Sigmoid colon (tissue), 7 donors: ENCODE results near the gene NRGN. TPM values are rescaled to one million over a fixed set of nuclear protein-coding genes. Genes with fewer than 3 reads are reported as not detected.

Experiments
- DNase-seq: peaks from one replicate; pipeline ENCODE4 v3.0.0-alpha.2; 2019
- H3K27ac ChIP-seq, 4 donors: fragments of 200-600 bp; sonication (generic); one replicate each; pipeline ENCODE4 v1.5.1; 2016 to 2019; ENCODE audit warnings: mild to moderate bottlenecking in 1 of 4
- H3K27me3 ChIP-seq, 3 donors: fragments of 200-600 bp; sonication (generic); one replicate each; pipeline ENCODE4 v1.5.1; 2019; ENCODE audit warnings: mild to moderate bottlenecking in 1 of 3
- H3K36me3 ChIP-seq, 4 donors: fragments of 200-600 bp; sonication (generic); one replicate each; pipeline ENCODE4 v1.5.1; 2016 to 2019
- H3K4me1 ChIP-seq, 4 donors: fragments of 200-600 bp; sonication (generic); one replicate each; pipeline ENCODE4 v1.5.1; 2017 to 2019
- H3K4me3 ChIP-seq, 4 donors: fragments of 200-600 bp; sonication (generic); one replicate each; pipeline ENCODE4 v1.5.1; 2017 to 2019; ENCODE audit warnings: mild to moderate bottlenecking in 2 of 4, moderate library complexity in 1 of 4
- H3K9me3 ChIP-seq, 4 donors: fragments of 200-600 bp in 3 of 4; sonication (generic) in 3 of 4; one replicate each; pipeline versions ENCODE4 v1.5.1 to v1.6.1; 2013 to 2019
- CTCF ChIP-seq, 4 experiments: fragments of 450-650 bp in 3 of 4; fragments of 200-600 bp in 1 of 4; IDR thresholded peaks; one replicate each; pipeline ENCODE4 v1.5.1; 2016 to 2019; ENCODE audit warnings: antibody characterized with exemption in 4 of 4, mild to moderate bottlenecking in 3 of 4, moderate library complexity in 2 of 4
- EP300 ChIP-seq, 4 donors: sonication (generic); formaldehyde crosslinking; IDR thresholded peaks; one replicate each; pipeline ENCODE4 v1.6.1; 2017; ENCODE audit warnings: antibody characterized with exemption in 4 of 4
- POLR2A ChIP-seq, 2 donors: fragments of 450-650 bp; IDR thresholded peaks; one replicate each; pipeline ENCODE4 v1.6.1; 2016; ENCODE audit warnings: antibody characterized with exemption in 2 of 2, mild to moderate bottlenecking in 2 of 2, moderate library complexity in 2 of 2
- POLR2AphosphoS5 ChIP-seq, 4 donors: sonication (generic); formaldehyde crosslinking; IDR thresholded peaks; one replicate each; pipeline ENCODE4 v1.6.1; 2017; ENCODE audit warnings: antibody characterized with exemption in 4 of 4
- WGBS, 2 donors: extraction: QIAGEN DNeasy Blood & Tissue Kit; methylation state at CpG; one replicate each; pipeline ENCODE4 v1.1.7; 2013; 5-methylcytosine and 5-hydroxymethylcytosine counted together
- intact Hi-C: fragments of 100-400 bp; cut with DNase I; formaldehyde crosslinking; loops from one replicate; pipeline ENCODE4 v1.15.1; 2023
- polyA plus RNA-seq, 3 donors: library from polyadenylated mRNA; stranded (reverse); fragments of 200-250 nt; gene quantifications; one replicate each; pipeline ENCODE4 v1.2.3, GENCODE V29; 2013
- total RNA-seq, 4 donors: library from RNA; depleted of rRNA; stranded (reverse); fragments of >200 nt; gene quantifications; one replicate each; pipeline ENCODE4 v1.1.0, GENCODE V29; 2016
- donor health status: healthy with polysubstance abuse.
- donor health status: Bipolar disorder and iron deficiency.
- donor health status: healthy.

Gene NRGN
- total and polyA plus RNA-seq, 7 donors: 0.95 to 7.4 (median 1.3) TPM; not detected in 2

GRCh38 chr11:124737638-124738305, 2.0 kb upstream of the NRGN start:
- Histone ChIP-seq H3K36me3 (no peaks in the 10 kb centered on the region), H3K4me1 (peaks cover 0 to 16% (median 15%) of the 10 kb centered on the region in 4 donors), H3K27ac (no peak overlapping the region), H3K27me3 (peaks cover 9 to 43% (median 21%) of the 10 kb centered on the region in 3 donors), H3K4me3 (no peak overlapping the region), H3K9me3 (no peaks in the 10 kb centered on the region)
- no peak for TF ChIP-seq POLR2AphosphoS5 (IDR thresholded peaks at IDR 0.05)
- no peak for TF ChIP-seq EP300 (IDR thresholded peaks at IDR 0.05)
- TF ChIP-seq POLR2A (IDR thresholded peaks at IDR 0.05): no peak
- no peak for DNase-seq
- 84% methylated on average over 7 of the region's 7 CpGs for WGBS, 2 donors
- intact Hi-C loops: loop anchor here (2.0 kb wide), 1 partner anchor 65 kb away; the partner anchor contains the start of genes SIAE and SPA17

- H3K27me3 ChIP-seq: peaks cover 10 to 54% (median 29%) of the 10 kb centered on the region in 3 donors
- H3K4me3 ChIP-seq: peak overlapping the region in 3 of 4 donors; percentile 51 to 59 (median 54)
These were observed 846 bp upstream of the NRGN start for GRCh38 chr11:124738713-124739478.

GRCh38 chr11:124740277-124740882, 638 bp downstream of the NRGN start:
- H3K36me3 ChIP-seq: no peaks in the 10 kb centered on the region
- 2% methylated on average over 37 of the region's 37 CpGs for WGBS, 2 donors
- peak overlapping the region in 1 of 4 donors; percentile 41 for H3K27ac ChIP-seq
- peak overlapping the region; percentile 31 to 59 (median 52) for H3K4me3 ChIP-seq
- H3K9me3 ChIP-seq: no peaks in the 10 kb centered on the region
- intact Hi-C loops: no loop called here
- peaks cover 17 to 69% (median 44%) of the 10 kb centered on the region in 3 donors for H3K27me3 ChIP-seq
- TF ChIP-seq EP300 (IDR thresholded peaks at IDR 0.05): no peak
- no peak for TF ChIP-seq POLR2AphosphoS5 (IDR thresholded peaks at IDR 0.05)
- peak in 2 of 4 experiments; percentile 7 to 17 for TF ChIP-seq CTCF (IDR thresholded peaks at IDR 0.05)
- no peak for TF ChIP-seq POLR2A (IDR thresholded peaks at IDR 0.05)
- peaks cover 0 to 19% (median 18%) of the 10 kb centered on the region in 4 donors for H3K4me1 ChIP-seq
- no peak for DNase-seq

More at GRCh38 chr11:124738713-124739478, 846 bp upstream of the NRGN start:
- WGBS, 2 donors: 76 to 80% methylated on average over 21 of the region's 21 CpGs
- Histone ChIP-seq H3K4me1 (peaks cover 0 to 16% (median 15%) of the 10 kb centered on the region in 4 donors), H3K27ac (no peak overlapping the region), H3K36me3 (no peaks in the 10 kb centered on the region), H3K9me3 (no peaks in the 10 kb centered on the region)
- TF ChIP-seq CTCF (IDR thresholded peaks at IDR 0.05): no peak
- TF ChIP-seq POLR2A (IDR thresholded peaks at IDR 0.05): no peak
- TF ChIP-seq POLR2AphosphoS5 (IDR thresholded peaks at IDR 0.05): no peak
- TF ChIP-seq EP300 (IDR thresholded peaks at IDR 0.05): no peak
- DNase-seq: no peak
- intact Hi-C loops: loop anchor here (2.0 kb wide), 1 partner anchor 66 kb away; the partner anchor contains the start of genes SIAE and SPA17

GRCh38 chr11:124742555-124742954, 2.8 kb downstream of the NRGN start:
- intact Hi-C loops: no loop called here
- peaks cover 0 to 39% (median 37%) of the 10 kb centered on the region in 4 donors for H3K4me1 ChIP-seq
- TF ChIP-seq POLR2A (IDR thresholded peaks at IDR 0.05): no peak
- no peak for TF ChIP-seq EP300 (IDR thresholded peaks at IDR 0.05)
- TF ChIP-seq POLR2AphosphoS5 (IDR thresholded peaks at IDR 0.05): no peak
- no peak for TF ChIP-seq CTCF (IDR thresholded peaks at IDR 0.05)
- no peak overlapping the region for H3K27ac ChIP-seq
- 83 to 88% methylated on average over 2 of the region's 2 CpGs for WGBS, 2 donors
- peaks cover 31 to 91% (median 66%) of the 10 kb centered on the region in 3 donors for H3K27me3 ChIP-seq
- H3K9me3 ChIP-seq: no peaks in the 10 kb centered on the region
- no peak for DNase-seq
- no peak overlapping the region for H3K4me3 ChIP-seq
- no peaks in the 10 kb centered on the region for H3K36me3 ChIP-seq
